ENCODE data around the gene KDM1B. TPM values are rescaled to one million over a fixed set of nuclear protein-coding genes. Genes with fewer than 3 reads are reported as not detected.

Gene KDM1B
- total RNA-seq, 4 donors from 2014 or later: 28.3 to 32.5 (median 29.6) TPM

GRCh38 chr6:18269253-18269652, 114.0 kb downstream of the KDM1B start:
- H3K27ac ChIP-seq: no peak overlapping the region
- no peak for TF ChIP-seq EP300 (IDR thresholded peaks at IDR 0.05)
- TF ChIP-seq CTCF (IDR thresholded peaks at IDR 0.05): no peak
- TF ChIP-seq POLR2A (IDR thresholded peaks at IDR 0.05): no peak
- no peaks in the 10 kb centered on the region for H3K27me3 ChIP-seq
- peaks cover 9% of the 10 kb centered on the region for H3K4me1 ChIP-seq
- no peaks in the 10 kb centered on the region for H3K36me3 ChIP-seq
- no peak overlapping the region for H3K4me3 ChIP-seq
- H3K9me3 ChIP-seq: no peaks in the 10 kb centered on the region
- no peak for DNase-seq (ENCODE audit: low spot score in 2 of 2)
- 24% methylated on average over 3 of the region's 3 CpGs for WGBS

- no peaks in the 10 kb centered on the region for H3K27me3 ChIP-seq
- WGBS: 54% methylated on average over 10 of the region's 10 CpGs
- no peak overlapping the region for H3K4me3 ChIP-seq
- TF ChIP-seq EP300 (IDR thresholded peaks at IDR 0.05): no peak
- TF ChIP-seq POLR2AphosphoS5 (IDR thresholded peaks at IDR 0.05): no peak
- TF ChIP-seq CTCF (IDR thresholded peaks at IDR 0.05): no peak
- no peak for TF ChIP-seq POLR2A (IDR thresholded peaks at IDR 0.05)
- no peak for DNase-seq (ENCODE audit: low spot score in 2 of 2)
- H3K36me3 ChIP-seq: no peaks in the 10 kb centered on the region
- no peak overlapping the region for H3K27ac ChIP-seq
- H3K9me3 ChIP-seq: no peaks in the 10 kb centered on the region
- H3K4me1 ChIP-seq: peaks cover 9% of the 10 kb centered on the region
These were observed 114.5 kb downstream of the KDM1B start for GRCh38 chr6:18269717-18270116.

GRCh38 chr6:18270216-18270615, 115.0 kb downstream of the KDM1B start:
- Histone ChIP-seq H3K4me3 (no peak overlapping the region), H3K4me1 (peaks cover 5% of the 10 kb centered on the region), H3K36me3 (no peaks in the 10 kb centered on the region), H3K27me3 (peaks cover under 1% of the 10 kb centered on the region), H3K27ac (no peak overlapping the region), H3K9me3 (no peaks in the 10 kb centered on the region)
- WGBS: 94% methylated on average over 4 of the region's 4 CpGs
- no peak for DNase-seq (ENCODE audit: low spot score in 2 of 2)
- TF ChIP-seq POLR2AphosphoS5 (IDR thresholded peaks at IDR 0.05) (no peak), POLR2A (IDR thresholded peaks at IDR 0.05) (no peak), CTCF (IDR thresholded peaks at IDR 0.05) (no peak), EP300 (IDR thresholded peaks at IDR 0.05) (no peak)

Other genes with a start within 250 kb of the KDM1B start
- gene KIF13A, start 167.8 kb upstream of the KDM1B start, total RNA-seq: 10 to 100 TPM; 73.0 to 91.9 (median 78.9) TPM
- 1 to 10 TPM; 3.5 to 7.9 (median 6.0) TPM for gene NHLRC1, start 32.7 kb upstream of the KDM1B start, total RNA-seq
- gene TPMT, start 345 bp upstream of the KDM1B start, total RNA-seq: 10 to 100 TPM in 2 of 4 donors, 1 to 10 TPM in 2; 6.7 to 14.4 (median 9.7) TPM
- gene DEK, start 109.1 kb downstream of the KDM1B start, total RNA-seq: 10 to 100 TPM; 57.6 to 90.3 (median 64.4) TPM
- gene RNF144B, start 231.9 kb downstream of the KDM1B start, total RNA-seq: 10 to 100 TPM; 27.8 to 48.4 (median 38.7) TPM